Epithelial cell of proximal tubule (primary cell): Measurements from ENCODE around the gene IKBIP. TPM values are rescaled to one million over a fixed set of nuclear protein-coding genes. Genes with fewer than 3 reads are reported as not detected.
"Not testable (repeated sequence)": the region's sequence is repeated elsewhere in the genome, so short reads cannot be mapped to it uniquely, and the experiment has no call there.

ENCODE experiments used
- DNase-seq: peaks from one replicate; pipeline ENCODE4 v3.0.0-alpha.2; 2011; ENCODE audit warnings: low read depth
- H3K4me3 ChIP-seq: 2 replicates; pipeline ENCODE4 v1.5.1; 2011; ENCODE audit warnings: low read depth, mild to moderate bottlenecking, low read length
- CTCF ChIP-seq: conservative IDR thresholded peaks from 2 replicates; pipeline ENCODE4 v1.5.1; 2012; ENCODE audit warnings: low read depth, mild to moderate bottlenecking, low read length
- total RNA-seq: library from RNA; depleted of rRNA; stranded (reverse); fragments of >200 nt; gene quantifications from 2 replicates; pipeline ENCODE4 v1.2.3, GENCODE V29; 2015

The IKBIP gene
- total RNA-seq, 1 donor from 2014 or later = 48.3 TPM

- TF ChIP-seq CTCF = no peak
- DNase-seq = no peak
- no peak overlapping the region for H3K4me3 ChIP-seq
Measured at GRCh38 chr12:98579347-98579746, 65.2 kb downstream of the IKBIP start.

- no peak for DNase-seq
- H3K4me3 ChIP-seq = no peak overlapping the region
- TF ChIP-seq CTCF = no peak
Measured at GRCh38 chr12:98578821-98579220, 65.8 kb downstream of the IKBIP start.

GRCh38 chr12:98578392-98578791 is 66.2 kb downstream of the IKBIP start:
- no peak for TF ChIP-seq CTCF
- DNase-seq = no peak
- H3K4me3 ChIP-seq = no peak overlapping the region

GRCh38 chr12:98576795-98577194 is 67.8 kb downstream of the IKBIP start:
- H3K4me3 ChIP-seq, DNase-seq: not testable (repeated sequence)

GRCh38 chr12:98575013-98575412 is 69.6 kb downstream of the IKBIP start:
- no peak overlapping the region for H3K4me3 ChIP-seq
- no peak for TF ChIP-seq CTCF
- DNase-seq = no peak

Other genes starting within 250 kb of the IKBIP start
- gene TMPO, start 129.2 kb downstream of the IKBIP start, total RNA-seq = 171 and 232 TPM in 2 replicates
- gene SLC25A3, start 51.1 kb downstream of the IKBIP start, total RNA-seq = 671 and 903 TPM in 2 replicates
- gene APAF1, start 502 bp upstream of the IKBIP start, total RNA-seq = 13.9 and 16.6 TPM in 2 replicates